HEK293 (cell line): Measurements from ENCODE around the gene MAP7.
"Not testable (repeated sequence)": the region's sequence is repeated elsewhere in the genome, so short reads cannot be mapped to it uniquely, and the experiment has no call there.

Source experiments
- BCL11A ChIP-seq: fragments of 450-650 bp; formaldehyde crosslinking; IDR thresholded peaks from 2 replicates; pipeline ENCODE4 v1.5.1; 2016; ENCODE audit warnings: low read depth, missing biosample characterization, missing genetic modification characterization
- CTCF ChIP-seq: fragments of 450-650 bp; formaldehyde crosslinking; IDR thresholded peaks from 2 replicates; pipeline ENCODE4 v1.5.1; 2016; ENCODE audit warnings: missing biosample characterization, missing genetic modification characterization
- ELK4 ChIP-seq: IDR thresholded peaks from 2 replicates; pipeline ENCODE4 v1.6.1; 2011; ENCODE audit warnings: mild to moderate bottlenecking, low read depth, low read length, borderline replicate concordance
- MYNN ChIP-seq: fragments of 450-650 bp; formaldehyde crosslinking; IDR thresholded peaks from 2 replicates; pipeline ENCODE4 v1.5.1; 2016; ENCODE audit warnings: missing biosample characterization, missing genetic modification characterization, borderline replicate concordance
- PATZ1 ChIP-seq: fragments of 450-650 bp; formaldehyde crosslinking; IDR thresholded peaks from 2 replicates; pipeline ENCODE4 v1.5.1; 2016; ENCODE audit warnings: missing biosample characterization, missing genetic modification characterization
- ZBTB44 ChIP-seq: fragments of 450-650 bp; IDR thresholded peaks from 2 replicates; pipeline ENCODE4 v1.5.1; 2018; ENCODE audit warnings: missing biosample characterization, mild to moderate bottlenecking, missing genetic modification characterization
- ZNF132 ChIP-seq: fragments of 450-650 bp; formaldehyde crosslinking; IDR thresholded peaks from 2 replicates; pipeline ENCODE4 v1.5.1; 2017; ENCODE audit warnings: missing biosample characterization, missing genetic modification characterization, borderline replicate concordance
- ZNF140 ChIP-seq: fragments of 450-650 bp; formaldehyde crosslinking; IDR thresholded peaks from 2 replicates; pipeline ENCODE4 v1.5.1; 2016; ENCODE audit warnings: missing biosample characterization, missing genetic modification characterization
- ZNF280C ChIP-seq: fragments of 450-650 bp; formaldehyde crosslinking; IDR thresholded peaks from 2 replicates; pipeline ENCODE4 v1.5.1; 2016; ENCODE audit warnings: missing biosample characterization, missing genetic modification characterization
- ZNF692 ChIP-seq: fragments of 450-650 bp; formaldehyde crosslinking; IDR thresholded peaks from 2 replicates; pipeline ENCODE4 v1.5.1; 2016; ENCODE audit warnings: missing biosample characterization, missing genetic modification characterization
- ZSCAN30 ChIP-seq: fragments of 450-650 bp; IDR thresholded peaks from 2 replicates; pipeline ENCODE4 v1.5.1; 2018; ENCODE audit warnings: missing biosample characterization, mild to moderate bottlenecking, missing genetic modification characterization, moderate library complexity

GRCh38 chr6:136390959-136391358 lies 159.3 kb downstream of the MAP7 start:
- not testable (repeated sequence) for TF ChIP-seq ZNF132; BCL11A (tag by site-specific recombination); CTCF (tag by site-specific recombination); ZNF140 (tag by site-specific recombination); PATZ1 (tag by site-specific recombination); ZNF280C (tag by site-specific recombination); ZBTB44 (tag by site-specific recombination); MYNN (tag by site-specific recombination); ELK4; ZSCAN30; ZNF692 (tag by site-specific recombination)
